Uterus (tissue), 4 donors: ENCODE data around the gene RNASE12. TPM values are rescaled to one million over a fixed set of nuclear protein-coding genes. Genes with fewer than 3 reads are reported as not detected.

Experiments used
- DNase-seq, 2 donors: peaks; one replicate each; pipeline ENCODE4 v3.0.0-alpha.2; 2019 to 2020
- H3K27ac ChIP-seq, 2 donors: fragments of 200-600 bp; sonication (generic); 1 replicate in 1 of 2; 2 replicates in 1 of 2; pipeline ENCODE4 v1.5.1; 2016 to 2018
- H3K27me3 ChIP-seq, 2 donors: fragments of 200-600 bp; sonication (generic); one replicate each; pipeline ENCODE4 v1.5.1; 2018 to 2019; ENCODE audit warnings: control low read depth in 1 of 2
- H3K36me3 ChIP-seq, 2 donors: fragments of 200-600 bp; sonication (generic); one replicate each; pipeline ENCODE4 v1.5.1; 2019; ENCODE audit warnings: control low read depth in 1 of 2
- H3K4me1 ChIP-seq, 2 donors: fragments of 200-600 bp; sonication (generic); one replicate each; pipeline ENCODE4 v1.5.1; 2018 to 2019; ENCODE audit warnings: control low read depth in 1 of 2
- H3K4me3 ChIP-seq, 2 donors: fragments of 200-600 bp; sonication (generic); 1 replicate in 1 of 2; 2 replicates in 1 of 2; pipeline ENCODE4 v1.5.1; 2018 to 2019; ENCODE audit warnings: mild to moderate bottlenecking in 1 of 2
- H3K9me3 ChIP-seq, 2 donors: fragments of 200-600 bp; sonication (generic); one replicate each; pipeline ENCODE4 v1.5.1; 2019; ENCODE audit warnings: control low read depth in 1 of 2
- POLR2A ChIP-seq, 2 donors: fragments of 450-650 bp; IDR thresholded peaks; one replicate each; pipeline ENCODE4 v1.6.1; 2016; ENCODE audit warnings: antibody characterized with exemption in 2 of 2, mild to moderate bottlenecking in 1 of 2, moderate library complexity in 1 of 2
- intact Hi-C: fragments of 100-400 bp; cut with DNase I; formaldehyde crosslinking; loops from one replicate; pipeline ENCODE4 v1.15.1; 2023; ENCODE audit warnings: low total_unique reads
- total RNA-seq, 4 donors: library from RNA; depleted of rRNA in 3 of 4; stranded (reverse); fragments of >200 nt in 3 of 4; gene quantifications; one replicate each; pipeline versions ENCODE4 v1.1.0 to v1.2.4, GENCODE V29; 2014 to 2023
- TF ChIP-seq, protein P1 (sequence below), 4 experiments: fragments of 200-600 bp in 2 of 4; fragments of 450-650 bp in 2 of 4; sonication (generic) in 2 of 4; IDR thresholded peaks; one replicate each; pipeline ENCODE4 v1.5.1; 2016 to 2019; ENCODE audit warnings: antibody characterized with exemption in 4 of 4, mild to moderate bottlenecking in 2 of 4, moderate library complexity in 1 of 4
- donor health status: DM: yes; HTN: yes; CAD: no.

RNASE12 gene
- total RNA-seq, 4 donors from 2014 or later = not detected

DNA sequence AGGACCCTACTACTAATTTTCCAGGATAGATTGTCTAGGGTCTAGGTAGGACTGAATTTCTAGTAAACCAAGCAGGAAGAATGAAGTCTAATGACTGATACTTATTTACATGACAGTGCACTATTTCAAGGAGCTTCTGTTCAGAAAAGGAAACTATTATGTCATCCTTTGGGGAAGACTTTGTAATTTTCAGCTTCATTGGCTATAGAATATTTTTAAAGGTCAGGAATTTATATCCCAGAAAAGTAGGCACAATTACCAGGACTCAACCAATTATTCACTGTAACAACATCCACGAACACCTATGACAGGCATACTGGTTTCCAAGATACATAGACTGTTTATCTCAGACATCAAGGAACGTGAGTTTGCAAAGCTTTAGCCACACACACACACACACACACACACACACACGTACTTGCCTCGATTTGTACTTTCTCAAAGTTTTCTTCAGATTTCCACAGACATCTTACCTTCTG, 27.1 kb upstream of the RNASE12 start:
- no peaks in the 10 kb centered on the region for H3K36me3 ChIP-seq
- no peak for DNase-seq
- H3K27ac ChIP-seq = no peak overlapping the region
- no peak for TF ChIP-seq POLR2A (IDR thresholded peaks at IDR 0.05)
- TF ChIP-seq, protein P1, sequence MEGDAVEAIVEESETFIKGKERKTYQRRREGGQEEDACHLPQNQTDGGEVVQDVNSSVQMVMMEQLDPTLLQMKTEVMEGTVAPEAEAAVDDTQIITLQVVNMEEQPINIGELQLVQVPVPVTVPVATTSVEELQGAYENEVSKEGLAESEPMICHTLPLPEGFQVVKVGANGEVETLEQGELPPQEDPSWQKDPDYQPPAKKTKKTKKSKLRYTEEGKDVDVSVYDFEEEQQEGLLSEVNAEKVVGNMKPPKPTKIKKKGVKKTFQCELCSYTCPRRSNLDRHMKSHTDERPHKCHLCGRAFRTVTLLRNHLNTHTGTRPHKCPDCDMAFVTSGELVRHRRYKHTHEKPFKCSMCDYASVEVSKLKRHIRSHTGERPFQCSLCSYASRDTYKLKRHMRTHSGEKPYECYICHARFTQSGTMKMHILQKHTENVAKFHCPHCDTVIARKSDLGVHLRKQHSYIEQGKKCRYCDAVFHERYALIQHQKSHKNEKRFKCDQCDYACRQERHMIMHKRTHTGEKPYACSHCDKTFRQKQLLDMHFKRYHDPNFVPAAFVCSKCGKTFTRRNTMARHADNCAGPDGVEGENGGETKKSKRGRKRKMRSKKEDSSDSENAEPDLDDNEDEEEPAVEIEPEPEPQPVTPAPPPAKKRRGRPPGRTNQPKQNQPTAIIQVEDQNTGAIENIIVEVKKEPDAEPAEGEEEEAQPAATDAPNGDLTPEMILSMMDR (IDR thresholded peaks at IDR 0.05) = no peak
- no peaks in the 10 kb centered on the region for H3K27me3 ChIP-seq
- no peak overlapping the region for H3K4me3 ChIP-seq
- intact Hi-C loops = no loop called here
- H3K9me3 ChIP-seq = no peaks in the 10 kb centered on the region
- H3K4me1 ChIP-seq = peaks cover 0 to 10% of the 10 kb centered on the region in 2 donors

DNA sequence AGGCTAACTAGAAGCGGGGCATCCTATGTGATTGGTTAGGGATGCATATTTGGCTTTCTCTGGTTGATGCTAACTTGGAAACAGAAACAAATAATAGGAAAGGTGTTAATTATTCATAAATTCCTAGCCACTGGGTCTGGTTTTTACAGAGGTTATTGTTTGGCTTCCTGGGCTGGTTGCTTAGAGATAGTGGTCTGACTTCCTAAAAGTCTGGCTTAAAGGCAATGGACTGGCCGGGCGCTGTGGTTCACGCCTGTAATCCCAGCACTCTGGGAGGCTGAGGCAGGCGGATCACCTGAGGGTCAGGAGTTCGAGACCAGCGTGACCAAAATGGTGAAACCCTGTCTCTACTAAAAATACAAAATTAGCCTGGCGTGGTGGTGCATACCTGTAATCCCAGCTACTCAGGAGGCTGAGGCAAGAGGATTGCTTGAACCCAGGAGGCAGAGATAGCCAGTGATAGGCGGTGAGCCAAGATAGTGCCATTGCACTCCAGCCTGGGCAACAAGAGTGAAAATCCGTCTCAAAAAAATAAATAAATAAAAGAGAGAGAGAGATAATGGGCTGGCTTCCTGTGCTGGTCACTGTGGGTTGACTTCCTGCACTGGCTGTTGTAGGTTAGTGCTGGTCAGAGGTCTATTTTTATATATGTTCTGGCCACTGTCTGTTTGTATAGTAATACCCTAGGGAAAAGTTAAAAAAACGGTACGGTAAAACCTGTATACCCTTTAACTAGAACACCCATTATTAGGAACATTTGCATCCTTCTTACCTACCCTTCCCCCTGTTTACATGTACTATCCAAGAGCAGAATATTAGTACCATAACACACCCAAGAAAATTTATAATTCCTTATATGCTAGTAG, 26.2 kb upstream of the RNASE12 start:
- Histone ChIP-seq H3K36me3 (no peaks in the 10 kb centered on the region), H3K4me3 (no peak overlapping the region), H3K27ac (no peak overlapping the region), H3K27me3 (no peaks in the 10 kb centered on the region), H3K4me1 (peaks cover 0 to 5% of the 10 kb centered on the region in 2 donors), H3K9me3 (no peaks in the 10 kb centered on the region)
- TF ChIP-seq, protein P1 (IDR thresholded peaks at IDR 0.05) = no peak
- TF ChIP-seq POLR2A (IDR thresholded peaks at IDR 0.05) = no peak
- intact Hi-C loops = no loop called here
- DNase-seq = no peak

DNA sequence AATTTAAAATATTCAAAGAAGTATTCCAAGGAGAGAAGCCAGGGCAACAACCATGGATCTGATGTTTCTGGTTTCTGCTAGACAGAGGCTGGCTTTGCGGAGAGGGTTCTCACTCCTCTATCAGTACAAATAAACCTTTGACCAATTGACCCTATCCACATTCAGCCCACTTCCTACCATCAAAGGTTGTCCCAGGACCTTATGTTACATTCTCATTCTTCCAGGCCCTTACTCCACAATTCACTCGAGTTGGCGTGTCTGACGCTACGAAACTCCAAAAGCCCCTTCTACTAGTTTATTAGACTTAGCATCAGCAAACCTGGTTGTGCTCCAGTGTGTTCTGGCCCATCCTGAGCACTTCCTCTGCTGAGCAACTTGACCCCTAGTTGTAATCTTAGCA, 24.8 kb upstream of the RNASE12 start:
- Histone ChIP-seq H3K27ac (no peak overlapping the region), H3K36me3 (no peaks in the 10 kb centered on the region), H3K27me3 (no peaks in the 10 kb centered on the region), H3K4me1 (peaks cover 0 to 5% of the 10 kb centered on the region in 2 donors), H3K4me3 (no peak overlapping the region), H3K9me3 (no peaks in the 10 kb centered on the region)
- DNase-seq = no peak
- TF ChIP-seq POLR2A (IDR thresholded peaks at IDR 0.05) = no peak
- TF ChIP-seq, protein P1 (IDR thresholded peaks at IDR 0.05) = no peak
- intact Hi-C loops = loop anchor here (2.0 kb wide), 1 partner anchor 67 kb away; no protein-coding TSS in a partner anchor

DNA sequence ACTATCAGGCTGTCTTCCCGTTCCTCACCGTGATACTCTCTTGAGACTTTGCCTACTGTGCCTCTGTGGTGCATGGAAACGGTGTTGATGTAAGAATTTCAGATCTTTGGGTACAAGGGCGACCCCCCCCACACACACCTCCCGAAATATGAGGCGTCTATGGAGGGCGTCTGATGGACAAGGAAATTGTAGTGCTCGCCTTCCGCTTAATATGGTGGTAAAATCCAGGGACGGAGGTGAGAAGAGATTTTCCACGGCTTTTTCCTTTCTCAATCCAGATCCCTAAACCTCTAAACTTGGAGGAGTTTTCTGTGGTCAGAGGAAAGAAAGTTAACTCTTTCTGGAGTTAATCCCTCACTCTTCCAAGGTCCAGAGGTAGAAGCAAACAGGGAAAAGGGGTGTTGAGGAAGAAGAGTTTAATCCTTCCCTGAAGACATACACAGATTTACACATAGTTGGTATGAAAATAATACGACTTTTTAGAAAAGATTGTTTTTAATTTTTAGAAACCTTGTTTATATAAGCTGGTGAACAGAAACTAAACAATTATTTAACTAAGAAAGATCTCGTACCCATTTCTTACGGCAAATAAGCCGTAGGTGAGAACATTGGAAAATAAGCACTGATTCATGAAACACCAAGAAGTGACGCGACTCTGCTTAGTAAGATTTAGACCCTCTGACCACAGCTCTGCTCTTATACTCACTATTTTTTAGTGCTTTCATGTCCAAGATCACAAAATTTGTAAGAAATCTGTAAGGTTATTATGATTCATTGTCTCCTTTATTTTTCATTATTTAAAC, 23.1 kb upstream of the RNASE12 start:
- DNase-seq = peak in 1 of 2 donors; percentile 54
- intact Hi-C loops = loop anchor here (2.0 kb wide), 1 partner anchor 69 kb away; no protein-coding TSS in a partner anchor
- H3K27me3 ChIP-seq = no peaks in the 10 kb centered on the region
- peak overlapping the region; percentile 52 to 59 for H3K4me3 ChIP-seq
- TF ChIP-seq, protein P1 (IDR thresholded peaks at IDR 0.05) = no peak
- no peak for TF ChIP-seq POLR2A (IDR thresholded peaks at IDR 0.05)
- H3K36me3 ChIP-seq = no peaks in the 10 kb centered on the region
- H3K4me1 ChIP-seq = peaks cover 0 to 5% of the 10 kb centered on the region in 2 donors
- H3K27ac ChIP-seq = peak overlapping the region; percentile 83 to 91
- no peaks in the 10 kb centered on the region for H3K9me3 ChIP-seq
